ENCODE data around the gene C8B. TPM values are rescaled to one million over a fixed set of nuclear protein-coding genes. Genes with fewer than 3 reads are reported as not detected.

C8B gene
- polyA plus RNA-seq (2013, experiment 1 of 2; ENCODE audit: insufficient read length) = not detected
- not detected for polyA plus RNA-seq (2013, experiment 2 of 2; ENCODE audit: insufficient read length)

- DNase-seq = no peak
Measured at GRCh38 chr1:56965916-56966697, at the start of gene C8B. TSS of gene C8B (minus strand) at chr1:56966015. CDS start at chr1:56965948, 67 bp downstream.

- DNase-seq = no peak
Measured at GRCh38 chr1:57015071-57015470, 49.3 kb upstream of the C8B start.

GRCh38 chr1:57013522-57013921, 47.7 kb upstream of the C8B start:
- DNase-seq = no peak

- DNase-seq = no peak
Measured at GRCh38 chr1:57012315-57012714, 46.5 kb upstream of the C8B start.

GRCh38 chr1:57010511-57010910, 44.7 kb upstream of the C8B start:
- DNase-seq = no peak

GRCh38 chr1:57007948-57008347, 42.1 kb upstream of the C8B start:
- DNase-seq = no peak

GRCh38 chr1:57007472-57007871, 41.7 kb upstream of the C8B start:
- DNase-seq = no peak

- no peak for DNase-seq
Measured at GRCh38 chr1:57003398-57004139, 37.8 kb upstream of the C8B start.

GRCh38 chr1:56995414-56996100, 29.7 kb upstream of the C8B start:
- no peak for DNase-seq

- no peak for DNase-seq
Measured at GRCh38 chr1:56993475-56993874, 27.7 kb upstream of the C8B start.

GRCh38 chr1:56992318-56993125, 26.7 kb upstream of the C8B start:
- no peak for DNase-seq

GRCh38 chr1:56991576-56991975, 25.8 kb upstream of the C8B start:
- no peak for DNase-seq

GRCh38 chr1:56986397-56986796, 20.6 kb upstream of the C8B start:
- DNase-seq = no peak

GRCh38 chr1:56985857-56986256, 20.0 kb upstream of the C8B start:
- DNase-seq = no peak

- DNase-seq = no peak
Measured at GRCh38 chr1:56983484-56983883, 17.7 kb upstream of the C8B start.

- DNase-seq = peak; percentile 70
Measured at GRCh38 chr1:56979986-56980755, 14.4 kb upstream of the C8B start.

GRCh38 chr1:56978819-56979218, 13.0 kb upstream of the C8B start:
- no peak for DNase-seq

GRCh38 chr1:56977910-56978309, 12.1 kb upstream of the C8B start:
- no peak for DNase-seq

GRCh38 chr1:56975446-56975845, 9.6 kb upstream of the C8B start:
- DNase-seq = no peak

- peak; percentile 68 for DNase-seq
Measured at GRCh38 chr1:56973923-56974742, 8.3 kb upstream of the C8B start.

GRCh38 chr1:56972976-56973375, 7.2 kb upstream of the C8B start:
- DNase-seq = peak; percentile 83

All from fibroblast of skin of abdomen (primary cell).